GM18868 (cell line): ENCODE data around the gene CLSTN2.

ENCODE experiments used
- ATAC-seq: cut with Tn5 transposase; IDR thresholded peaks from one replicate; pipeline ENCODE4 v1.9.1; 2021; ENCODE audit warnings: mild to moderate bottlenecking, moderate library complexity; ENCODE audit not compliant: unreplicated experiment

Gene CLSTN2

GRCh38 chr3:140470962-140471361 lies 536.0 kb downstream of the CLSTN2 start:
- no peak for ATAC-seq

GRCh38 chr3:140472306-140473020 lies 537.5 kb downstream of the CLSTN2 start:
- no peak for ATAC-seq

- ATAC-seq: no peak
Measured at GRCh38 chr3:140487566-140487965, 552.6 kb downstream of the CLSTN2 start.

- ATAC-seq: no peak
Measured at GRCh38 chr3:140493271-140493670, 558.3 kb downstream of the CLSTN2 start.

GRCh38 chr3:140494970-140495369 lies 560.0 kb downstream of the CLSTN2 start:
- ATAC-seq: no peak

- no peak for ATAC-seq
Measured at GRCh38 chr3:140497331-140497730, 562.3 kb downstream of the CLSTN2 start.

GRCh38 chr3:140499114-140499757 lies 564.3 kb downstream of the CLSTN2 start:
- ATAC-seq: no peak

GRCh38 chr3:140500473-140500872 lies 565.5 kb downstream of the CLSTN2 start:
- ATAC-seq: no peak

- no peak for ATAC-seq
Measured at GRCh38 chr3:140501061-140501769, 566.2 kb downstream of the CLSTN2 start.

- no peak for ATAC-seq
Measured at GRCh38 chr3:140501770-140502364, 566.9 kb downstream of the CLSTN2 start.

- peak; percentile 99 for ATAC-seq
Measured at GRCh38 chr3:140505213-140505612, 570.2 kb downstream of the CLSTN2 start.

- no peak for ATAC-seq
Measured at GRCh38 chr3:140505876-140506275, 570.9 kb downstream of the CLSTN2 start.

- ATAC-seq: no peak
Measured at GRCh38 chr3:140508550-140508949, 573.6 kb downstream of the CLSTN2 start.

GRCh38 chr3:140509534-140509933 lies 574.5 kb downstream of the CLSTN2 start:
- no peak for ATAC-seq

GRCh38 chr3:140510303-140510861 lies 575.4 kb downstream of the CLSTN2 start:
- ATAC-seq: no peak

- ATAC-seq: no peak
Measured at GRCh38 chr3:140521751-140522445, 586.9 kb downstream of the CLSTN2 start.

GRCh38 chr3:140522653-140523380 lies 587.8 kb downstream of the CLSTN2 start:
- no peak for ATAC-seq

GRCh38 chr3:140523600-140523999 lies 588.6 kb downstream of the CLSTN2 start:
- ATAC-seq: no peak

GRCh38 chr3:140527156-140527555 lies 592.2 kb downstream of the CLSTN2 start:
- no peak for ATAC-seq

GRCh38 chr3:140529096-140529495 lies 594.1 kb downstream of the CLSTN2 start:
- no peak for ATAC-seq
